Chondrocyte (in vitro differentiated cells): Measurements from ENCODE around the gene RPTOR. TPM values are rescaled to one million over a fixed set of nuclear protein-coding genes. Genes with fewer than 3 reads are reported as not detected.
A peak's percentile ranks its signal among the peaks of the same experiment; 100 is the strongest.

Source experiments
- DNase-seq: peaks from one replicate; pipeline ENCODE4 v3.0.0; 2021; ENCODE audit warnings: mixed read lengths, low spot score
- H3K27ac Mint-ChIP-seq: one replicate; pipeline ENCODE4 v1.8.0; 2021; ENCODE audit warnings: mild to moderate bottlenecking, moderate library complexity, mixed read lengths; ENCODE audit not compliant: unreplicated experiment
- H3K27me3 Mint-ChIP-seq: 2 replicates; pipeline ENCODE4 v1.8.0; 2021; ENCODE audit warnings: low read depth, mixed read lengths
- H3K36me3 Mint-ChIP-seq: 2 replicates; pipeline ENCODE4 v1.8.0; 2021; ENCODE audit warnings: low read depth, mixed read lengths
- H3K4me1 Mint-ChIP-seq: 2 replicates; pipeline ENCODE4 v1.8.0; 2021; ENCODE audit warnings: low read depth, mild to moderate bottlenecking, mixed read lengths
- H3K4me3 Mint-ChIP-seq: one replicate; pipeline ENCODE4 v1.8.0; 2021; ENCODE audit warnings: mild to moderate bottlenecking, moderate library complexity, mixed read lengths; ENCODE audit not compliant: unreplicated experiment
- H3K9me3 Mint-ChIP-seq: 2 replicates; pipeline ENCODE4 v1.8.0; 2021; ENCODE audit warnings: low read depth, mixed read lengths
- total RNA-seq: library from RNA; stranded (reverse); gene quantifications from 3 replicates; pipeline ENCODE4 v1.2.1, GENCODE V29; 2021
- TF ChIP-seq, protein P1 (sequence below): fragments of 200-600 bp; sonication (generic); IDR thresholded peaks from 2 replicates; pipeline ENCODE4 v1.5.0; 2021; ENCODE audit warnings: antibody characterized with exemption, mild to moderate bottlenecking, moderate library complexity

RPTOR gene
- total RNA-seq, 1 donor from 2014 or later: 30.9 TPM

GRCh38 chr17:80855196-80855947, 310.7 kb downstream of the RPTOR start:
- Mint-ChIP-seq H3K4me3 (no peak overlapping the region), H3K36me3 (peaks cover 2% of the 10 kb centered on the region), H3K27ac (peak overlapping the region; percentile 98), H3K27me3 (no peaks in the 10 kb centered on the region), H3K4me1 (peaks cover 52% of the 10 kb centered on the region), H3K9me3 (no peaks in the 10 kb centered on the region)
- DNase-seq: peak; percentile 65
- TF ChIP-seq, protein P1, sequence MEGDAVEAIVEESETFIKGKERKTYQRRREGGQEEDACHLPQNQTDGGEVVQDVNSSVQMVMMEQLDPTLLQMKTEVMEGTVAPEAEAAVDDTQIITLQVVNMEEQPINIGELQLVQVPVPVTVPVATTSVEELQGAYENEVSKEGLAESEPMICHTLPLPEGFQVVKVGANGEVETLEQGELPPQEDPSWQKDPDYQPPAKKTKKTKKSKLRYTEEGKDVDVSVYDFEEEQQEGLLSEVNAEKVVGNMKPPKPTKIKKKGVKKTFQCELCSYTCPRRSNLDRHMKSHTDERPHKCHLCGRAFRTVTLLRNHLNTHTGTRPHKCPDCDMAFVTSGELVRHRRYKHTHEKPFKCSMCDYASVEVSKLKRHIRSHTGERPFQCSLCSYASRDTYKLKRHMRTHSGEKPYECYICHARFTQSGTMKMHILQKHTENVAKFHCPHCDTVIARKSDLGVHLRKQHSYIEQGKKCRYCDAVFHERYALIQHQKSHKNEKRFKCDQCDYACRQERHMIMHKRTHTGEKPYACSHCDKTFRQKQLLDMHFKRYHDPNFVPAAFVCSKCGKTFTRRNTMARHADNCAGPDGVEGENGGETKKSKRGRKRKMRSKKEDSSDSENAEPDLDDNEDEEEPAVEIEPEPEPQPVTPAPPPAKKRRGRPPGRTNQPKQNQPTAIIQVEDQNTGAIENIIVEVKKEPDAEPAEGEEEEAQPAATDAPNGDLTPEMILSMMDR: no peak

GRCh38 chr17:80855948-80856862, 311.6 kb downstream of the RPTOR start:
- Mint-ChIP-seq H3K4me1 (peaks cover 44% of the 10 kb centered on the region), H3K27me3 (no peaks in the 10 kb centered on the region), H3K4me3 (peak overlapping the region; percentile 24), H3K9me3 (no peaks in the 10 kb centered on the region), H3K36me3 (no peaks in the 10 kb centered on the region), H3K27ac (peak overlapping the region; percentile 98)
- TF ChIP-seq, protein P1: no peak
- DNase-seq: peak; percentile 93

DNA sequence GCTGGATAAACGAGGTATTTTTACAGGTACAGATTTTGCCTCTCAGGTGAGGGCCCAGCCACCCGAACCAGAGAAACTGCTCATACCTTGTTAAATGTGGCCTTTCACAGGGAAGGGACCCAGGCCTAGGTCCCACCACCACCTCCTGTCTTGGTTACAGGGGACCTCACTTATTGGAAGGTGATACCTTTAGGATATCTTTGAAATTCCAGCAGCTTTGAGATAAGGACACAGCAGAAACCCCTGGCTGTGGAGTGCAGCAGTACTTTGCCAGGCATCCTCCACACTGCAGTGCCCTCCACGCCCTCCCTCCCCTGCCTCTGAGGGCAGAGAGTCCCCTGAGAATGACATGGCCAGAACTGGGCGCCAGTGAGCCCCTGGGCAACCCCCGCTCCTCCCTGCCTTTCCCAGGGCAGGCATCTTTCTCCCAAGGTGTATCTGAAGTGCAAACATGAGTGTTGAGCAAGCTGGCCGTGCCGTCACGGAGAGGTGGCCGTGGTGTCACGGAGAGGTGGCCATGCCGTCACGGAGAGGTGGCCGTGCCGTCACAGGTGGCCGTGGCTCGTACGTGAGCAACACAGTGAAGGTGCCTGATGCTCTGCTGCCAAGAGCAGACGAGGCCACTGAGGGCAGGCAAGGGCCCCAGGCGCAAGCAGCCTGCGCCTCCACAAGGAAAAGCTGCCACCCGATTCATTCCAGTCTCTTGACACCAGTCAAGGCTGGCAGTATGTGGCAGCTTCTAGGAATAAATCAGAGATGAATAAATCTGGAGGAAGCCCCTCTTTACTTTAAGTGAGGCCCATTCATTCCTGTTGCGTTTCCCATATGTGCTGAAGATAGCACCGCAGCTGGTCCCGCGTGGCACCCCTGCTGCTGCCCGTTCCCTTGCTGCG, 312.5 kb downstream of the RPTOR start:
- Mint-ChIP-seq H3K4me1 (peaks cover 47% of the 10 kb centered on the region), H3K4me3 (no peak overlapping the region), H3K9me3 (no peaks in the 10 kb centered on the region), H3K36me3 (no peaks in the 10 kb centered on the region), H3K27me3 (no peaks in the 10 kb centered on the region), H3K27ac (peak overlapping the region; percentile 98)
- peak; percentile 89 for DNase-seq
- TF ChIP-seq, protein P1: no peak

- Mint-ChIP-seq H3K9me3 (no peaks in the 10 kb centered on the region), H3K4me3 (no peak overlapping the region), H3K4me1 (peaks cover 47% of the 10 kb centered on the region), H3K27me3 (no peaks in the 10 kb centered on the region), H3K27ac (peak overlapping the region; percentile 98), H3K36me3 (no peaks in the 10 kb centered on the region)
- TF ChIP-seq, protein P1: no peak
- DNase-seq: peak; percentile 75
Measured at GRCh38 chr17:80857756-80858171, 313.1 kb downstream of the RPTOR start.
